Astrocyte (in vitro differentiated cells and primary cell): ENCODE data around the gene CNN1.

Experiments used
- CTCF ChIP-seq: IDR thresholded peaks from 2 replicates; pipeline ENCODE4 v1.5.1; 2011; ENCODE audit warnings: low read depth, mild to moderate bottlenecking, inconsistent platforms, low read length, moderate library complexity; ENCODE audit not compliant: insufficient read depth
- EZH2 ChIP-seq: IDR thresholded peaks from 2 replicates; pipeline ENCODE4 v1.6.1; 2012; ENCODE audit warnings: mild to moderate bottlenecking, low read length, inconsistent platforms; ENCODE audit not compliant: insufficient read depth

GRCh38 chr19:11550265-11550664, 11.6 kb downstream of the CNN1 start:
- no peak for TF ChIP-seq CTCF
- TF ChIP-seq EZH2, result no peak
